NK-92 treated with Interleukin-12 subunit alpha and Interleukin-12 subunit beta, amount 100 ng/mL, for 24 hours (cell line): Measurements from ENCODE around the gene SKP1.

Source experiments
- DNase-seq: peaks from one replicate; lab custom pipeline; 2025; lab: John Stamatoyannopoulos, UW

Gene SKP1

GRCh38 chr5:134143944-134144941 is 32.5 kb downstream of the SKP1 start:
- DNase-seq: no peak

DNA sequence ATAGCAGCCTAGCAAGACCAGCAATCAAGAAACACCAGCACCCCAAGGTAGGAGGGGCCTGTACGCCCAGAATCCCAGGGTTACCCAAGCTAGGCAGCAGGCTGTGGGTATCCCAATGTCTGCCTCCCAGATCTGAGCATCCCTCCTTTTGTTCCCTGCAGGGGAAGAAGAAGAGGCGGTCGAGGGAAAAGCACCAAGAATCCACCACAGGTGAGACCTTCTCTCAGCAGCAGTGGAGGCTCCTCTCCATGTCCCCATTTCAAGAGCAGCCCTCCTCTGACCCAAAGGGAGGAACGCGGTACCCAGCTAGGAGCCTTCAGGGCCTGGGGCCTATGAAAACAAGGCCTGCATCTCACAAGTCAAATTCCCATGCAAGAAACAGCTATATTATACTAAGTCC is 33.3 kb downstream of the SKP1 start:
- no peak for DNase-seq

DNA sequence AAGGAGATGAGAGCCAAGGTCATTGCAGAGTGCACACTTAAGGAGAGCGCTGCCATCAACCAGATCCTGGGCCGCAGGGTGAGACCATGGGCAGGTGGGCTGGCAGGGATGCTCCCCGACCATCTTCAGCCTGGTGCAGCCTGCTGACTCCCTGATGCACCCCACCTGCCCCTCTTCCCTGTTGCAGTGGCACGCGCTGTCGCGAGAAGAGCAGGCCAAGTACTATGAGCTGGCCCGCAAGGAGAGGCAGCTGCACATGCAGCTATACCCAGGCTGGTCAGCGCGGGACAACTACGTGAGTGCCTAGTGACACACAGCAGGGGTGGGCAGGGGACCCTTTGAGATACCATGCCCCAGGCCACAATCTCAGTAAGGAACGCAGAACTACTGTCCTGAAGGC is 33.9 kb downstream of the SKP1 start:
- DNase-seq: no peak

DNA sequence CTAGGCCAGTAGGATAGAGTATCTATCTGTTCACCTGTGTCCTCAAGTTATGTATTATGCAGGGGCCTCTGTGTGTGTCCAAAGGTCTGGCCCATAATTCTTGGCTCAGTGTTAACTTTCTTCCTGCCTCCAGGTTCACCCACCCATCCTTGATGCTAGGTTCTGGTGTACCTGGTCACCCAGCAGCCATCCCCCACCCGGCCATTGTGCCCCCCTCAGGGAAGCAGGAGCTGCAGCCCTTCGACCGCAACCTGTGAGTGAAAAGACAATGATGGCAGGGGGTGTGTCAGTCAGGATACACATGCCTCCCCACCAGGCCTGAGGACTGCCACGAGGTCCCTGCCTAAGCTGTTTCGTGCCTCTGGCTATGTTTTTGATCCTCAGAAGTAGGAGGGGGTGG is 34.7 kb downstream of the SKP1 start:
- no peak for DNase-seq

DNA sequence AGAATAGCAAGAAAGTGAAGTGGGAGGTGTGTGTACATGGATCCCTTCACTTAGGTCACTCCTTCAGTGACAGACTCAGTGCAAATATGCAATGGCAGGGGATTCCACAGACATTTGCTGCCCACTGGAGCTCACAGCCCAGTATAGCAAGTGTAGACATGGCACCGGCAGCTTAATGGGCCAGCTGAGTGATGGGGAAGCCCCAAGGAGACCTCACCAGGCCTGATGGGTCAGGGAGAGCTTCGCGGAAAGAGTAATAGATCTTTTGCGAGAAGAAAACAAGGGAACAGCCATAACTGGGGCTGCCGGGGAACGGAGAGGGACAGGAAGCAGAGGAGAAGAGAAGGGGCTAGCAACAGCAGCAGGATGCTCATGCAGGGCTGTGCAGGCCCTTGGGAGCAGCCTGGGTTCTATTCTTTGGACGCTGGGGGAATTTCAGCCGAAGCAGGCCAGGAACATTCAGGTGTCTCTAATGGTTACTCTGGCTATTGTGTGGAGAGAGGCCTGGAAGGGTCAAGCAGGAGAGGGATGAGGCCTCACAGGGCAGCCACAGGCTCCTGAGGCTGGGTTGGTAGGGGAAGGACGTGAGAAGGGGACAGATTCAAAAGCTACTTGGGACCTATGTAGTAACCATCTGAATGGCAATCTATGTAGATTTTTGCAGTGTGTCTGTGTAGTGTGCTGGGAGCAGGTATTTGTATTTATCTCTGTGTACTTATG is 35.3 kb downstream of the SKP1 start:
- no peak for DNase-seq

DNA sequence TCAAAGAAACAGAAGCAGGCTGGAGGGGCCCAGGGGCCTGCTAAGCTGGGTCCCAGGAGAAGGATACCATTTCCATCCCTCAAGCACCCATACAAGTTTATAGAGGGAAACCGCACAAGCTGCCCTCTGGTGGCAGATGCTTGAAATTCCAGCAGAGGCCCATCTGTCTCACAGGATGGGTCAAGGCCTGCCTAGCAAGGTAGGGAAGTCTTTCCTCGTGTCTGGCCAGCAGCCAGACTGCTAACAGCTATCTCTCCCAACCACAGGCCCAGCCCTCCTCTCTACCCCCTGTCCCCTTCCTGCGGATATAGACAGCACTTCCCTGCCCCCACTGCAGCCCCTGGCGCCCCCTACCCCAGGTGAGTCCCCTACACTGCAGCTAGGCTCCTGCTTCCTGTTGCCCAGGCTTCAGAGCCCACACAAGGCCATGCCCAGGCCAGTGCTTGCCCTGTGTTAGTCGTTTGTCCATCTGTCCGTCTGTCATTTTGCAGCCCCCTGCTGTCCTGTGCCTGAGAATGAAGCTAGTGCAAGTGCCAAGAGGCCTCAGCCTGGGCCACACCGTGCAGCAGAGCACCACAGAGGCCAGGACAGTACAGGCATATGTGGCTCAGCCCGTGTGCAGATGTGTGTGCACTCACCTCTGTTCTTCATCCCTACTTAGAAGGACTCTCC is 36.1 kb downstream of the SKP1 start:
- DNase-seq: peak; percentile 22

DNA sequence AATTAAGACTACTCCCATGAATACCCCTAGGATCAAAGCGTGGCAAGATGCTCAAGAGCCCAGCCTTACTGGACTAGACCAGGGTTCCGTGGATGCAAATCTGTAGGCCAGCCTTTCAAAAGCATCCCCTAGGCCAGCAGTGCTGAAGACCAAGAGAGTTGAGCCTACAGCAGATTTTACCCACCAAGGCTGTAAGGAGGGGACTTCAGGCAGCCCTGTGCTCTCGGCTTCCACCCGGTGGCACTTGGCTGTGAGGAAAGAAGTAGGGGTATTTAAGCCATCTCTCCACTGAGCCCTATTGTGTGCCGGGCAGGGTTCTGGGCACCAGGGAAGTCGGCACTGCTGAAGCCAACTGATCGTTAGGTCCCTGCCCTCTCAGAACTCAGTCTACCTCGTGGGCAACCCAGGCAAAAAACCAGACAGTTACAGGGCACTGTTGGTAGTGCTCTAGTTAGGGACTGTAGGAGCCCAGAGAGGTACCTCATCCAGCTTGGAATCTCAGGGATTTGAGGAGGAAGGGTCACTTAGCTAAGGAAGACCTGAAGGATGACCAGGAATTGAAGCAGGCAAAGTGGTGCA is 36.8 kb downstream of the SKP1 start:
- DNase-seq: no peak

- DNase-seq: no peak
Measured at GRCh38 chr5:134139377-134139851, 37.3 kb downstream of the SKP1 start.

DNA sequence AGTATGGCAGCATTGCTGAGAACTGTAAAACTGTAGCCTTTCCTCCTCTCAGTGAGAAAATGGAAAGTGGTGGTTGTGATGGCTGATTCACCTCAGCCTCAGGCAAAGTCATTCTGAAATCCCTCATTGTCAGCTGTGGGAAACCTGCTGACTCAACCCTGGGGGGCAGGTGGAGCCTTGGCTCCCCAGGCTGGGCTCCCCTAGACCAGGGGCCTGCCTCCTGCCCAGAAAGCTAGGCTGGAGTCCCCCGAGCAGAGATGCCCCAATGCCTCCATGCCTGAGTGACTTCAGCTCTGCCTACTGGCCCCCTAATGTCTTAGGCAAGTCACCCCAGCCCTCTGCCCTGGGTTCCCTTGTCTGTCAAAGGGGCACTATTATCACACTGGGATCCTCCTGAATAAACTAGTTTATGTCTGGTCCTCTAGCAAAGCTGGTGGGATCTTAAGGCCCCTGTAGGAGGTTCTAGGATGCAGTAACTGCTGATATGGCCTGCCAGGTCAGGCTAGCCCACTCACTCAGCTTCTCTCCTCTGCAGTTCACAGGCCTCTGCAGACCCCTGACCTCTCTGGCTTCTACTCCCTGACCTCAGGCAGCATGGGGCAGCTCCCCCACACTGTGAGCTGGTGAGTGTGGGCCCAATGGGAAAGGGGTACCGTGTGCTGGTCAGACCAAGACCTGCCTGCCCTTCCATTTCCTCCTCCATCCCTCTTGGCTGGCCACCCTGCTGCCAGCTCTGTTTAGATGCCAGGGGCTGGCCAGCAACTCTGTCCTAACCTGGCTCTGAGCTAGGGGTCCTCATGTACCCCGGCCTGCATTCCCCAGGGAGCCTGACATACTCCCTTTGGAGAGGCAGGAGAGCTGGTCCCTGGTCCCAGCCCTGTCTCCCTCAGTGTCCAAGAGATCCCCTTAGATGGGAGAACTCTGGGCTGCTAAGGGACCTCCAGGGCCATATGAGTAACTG is 38.1 kb downstream of the SKP1 start:
- DNase-seq: peak; percentile 27

DNA sequence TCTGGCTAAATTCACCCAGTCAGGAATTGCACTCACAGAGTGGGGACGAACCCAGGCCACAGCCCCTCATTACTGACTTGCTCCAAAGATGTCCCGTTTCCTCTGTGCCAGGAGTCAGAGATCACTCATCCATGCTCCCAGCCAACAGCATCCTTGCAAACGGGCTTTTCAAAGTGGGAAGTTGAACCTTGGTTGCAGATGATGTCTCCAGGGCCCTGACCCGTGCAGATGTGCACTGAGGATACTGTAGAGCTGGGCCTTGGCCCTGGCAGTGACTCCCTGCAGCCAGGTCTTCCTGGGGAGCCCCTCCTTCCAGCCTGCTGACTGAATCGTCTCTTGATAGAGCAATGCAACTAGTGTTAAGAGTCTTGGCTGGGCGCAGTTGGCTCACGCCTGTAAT is 40.0 kb downstream of the SKP1 start:
- no peak for DNase-seq

- no peak for DNase-seq
Measured at GRCh38 chr5:134136221-134136631, 40.5 kb downstream of the SKP1 start.

DNA sequence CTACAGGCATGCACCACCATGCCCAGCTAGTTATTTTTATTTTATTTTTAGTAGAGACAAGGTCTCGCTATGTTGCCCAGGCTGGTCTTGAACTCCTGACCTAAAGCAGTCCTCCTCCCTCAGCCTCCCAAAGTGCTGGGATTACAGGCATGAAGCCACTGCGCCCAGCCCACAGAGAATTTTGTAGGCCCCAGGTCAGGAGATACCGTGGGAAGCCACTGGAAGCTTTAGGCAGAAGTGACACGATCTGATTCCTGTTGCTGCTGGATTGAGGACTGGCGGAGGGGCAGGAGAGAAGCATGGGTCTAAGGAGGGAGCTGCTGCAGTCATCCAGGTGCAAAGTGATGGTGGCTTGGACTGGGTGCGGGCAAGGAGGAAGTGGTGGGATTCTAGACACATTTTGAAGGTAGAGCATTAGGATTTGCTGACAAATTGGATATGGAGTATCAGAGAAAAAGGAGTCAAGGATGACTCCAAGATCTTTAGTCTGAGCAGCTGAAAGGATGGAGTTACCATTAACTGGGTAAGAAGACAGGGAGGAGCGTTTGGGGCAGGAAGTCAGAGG is 41.6 kb downstream of the SKP1 start:
- DNase-seq: no peak

GRCh38 chr5:134133995-134134541 is 42.7 kb downstream of the SKP1 start:
- no peak for DNase-seq

- no peak for DNase-seq
Measured at GRCh38 chr5:134133188-134133994, 43.4 kb downstream of the SKP1 start.

GRCh38 chr5:134132372-134133187 is 44.2 kb downstream of the SKP1 start:
- DNase-seq: no peak

GRCh38 chr5:134131578-134132350 is 45.0 kb downstream of the SKP1 start:
- DNase-seq: no peak

GRCh38 chr5:134131165-134131564 is 45.6 kb downstream of the SKP1 start:
- no peak for DNase-seq
